ENCODE measurements around the gene SCAPER. TPM values are rescaled to one million over a fixed set of nuclear protein-coding genes. Genes with fewer than 3 reads are reported as not detected.
A peak's percentile ranks its signal among the peaks of the same experiment; 100 is the strongest.

The SCAPER gene
- total RNA-seq, 1 experiment from 2014 or later, result 7.4 TPM

GRCh38 chr15:76330080-76330680 lies 575.0 kb downstream of the SCAPER start:
- TF ChIP-seq, protein P1, sequence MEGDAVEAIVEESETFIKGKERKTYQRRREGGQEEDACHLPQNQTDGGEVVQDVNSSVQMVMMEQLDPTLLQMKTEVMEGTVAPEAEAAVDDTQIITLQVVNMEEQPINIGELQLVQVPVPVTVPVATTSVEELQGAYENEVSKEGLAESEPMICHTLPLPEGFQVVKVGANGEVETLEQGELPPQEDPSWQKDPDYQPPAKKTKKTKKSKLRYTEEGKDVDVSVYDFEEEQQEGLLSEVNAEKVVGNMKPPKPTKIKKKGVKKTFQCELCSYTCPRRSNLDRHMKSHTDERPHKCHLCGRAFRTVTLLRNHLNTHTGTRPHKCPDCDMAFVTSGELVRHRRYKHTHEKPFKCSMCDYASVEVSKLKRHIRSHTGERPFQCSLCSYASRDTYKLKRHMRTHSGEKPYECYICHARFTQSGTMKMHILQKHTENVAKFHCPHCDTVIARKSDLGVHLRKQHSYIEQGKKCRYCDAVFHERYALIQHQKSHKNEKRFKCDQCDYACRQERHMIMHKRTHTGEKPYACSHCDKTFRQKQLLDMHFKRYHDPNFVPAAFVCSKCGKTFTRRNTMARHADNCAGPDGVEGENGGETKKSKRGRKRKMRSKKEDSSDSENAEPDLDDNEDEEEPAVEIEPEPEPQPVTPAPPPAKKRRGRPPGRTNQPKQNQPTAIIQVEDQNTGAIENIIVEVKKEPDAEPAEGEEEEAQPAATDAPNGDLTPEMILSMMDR (conservative IDR thresholded peaks at IDR 0.05), result peak; percentile 68
- Histone ChIP-seq H2AFZ (ENCODE audit: low read length) (no peak overlapping the region), H2BK120ac (ENCODE audit: low read depth, low read length, poor library complexity, severe bottlenecking) (no peak overlapping the region), H2BK15ac (ENCODE audit: low read depth, low read length) (no peak overlapping the region), H3K4me2 (ENCODE audit: insufficient read depth, insufficient read length, low read length) (no peak overlapping the region), H3K56ac (ENCODE audit: insufficient read length, low read depth, low read length) (no peak overlapping the region), H2BK12ac (ENCODE audit: insufficient read length, low read depth, low read length) (no peak overlapping the region), H2AK5ac (ENCODE audit: insufficient read length, low read length) (no peak overlapping the region), H3K18ac (ENCODE audit: insufficient read length, low read depth, low read length) (no peak overlapping the region), H3K79me1 (ENCODE audit: insufficient read depth, low read depth, low read length, poor library complexity, severe bottlenecking) (no peaks in the 10 kb centered on the region), H3K9ac (ENCODE audit: extremely low read depth, insufficient read length, low read length) (no peak overlapping the region), H3K23me2 (ENCODE audit: insufficient read length, low read depth, low read length, poor library complexity, severe bottlenecking) (peaks cover under 1% of the 10 kb centered on the region), H4K20me1 (ENCODE audit: control insufficient read depth, insufficient read depth, insufficient read length) (no peaks in the 10 kb centered on the region), H3K23ac (ENCODE audit: insufficient read length, low read depth, low read length) (no peak overlapping the region), H4K8ac (replicated peaks; ENCODE audit: insufficient read length, low read depth, low read length) (no peak overlapping the region), H3K27ac (ENCODE audit: insufficient read length, low read depth, low read length) (no peak overlapping the region), H3K14ac (ENCODE audit: insufficient read depth, low read length) (no peak overlapping the region), H3K79me2 (ENCODE audit: insufficient read depth, low read length) (no peaks in the 10 kb centered on the region), H3K9me3 (ENCODE audit: control insufficient read depth, low read depth, low read length) (no peaks in the 10 kb centered on the region), H3K4ac (ENCODE audit: low read depth, low read length) (no peak overlapping the region), H4K91ac (ENCODE audit: insufficient read length, low read depth, low read length) (no peak overlapping the region), H2BK20ac (ENCODE audit: low read depth, low read length, poor library complexity, severe bottlenecking) (no peak overlapping the region), H3K4me1 (ENCODE audit: insufficient read depth, low read length) (no peaks in the 10 kb centered on the region; the same call in 1 of the 2 replicates), H3T11ph (ENCODE audit: low read length) (no peak overlapping the region), H2BK5ac (ENCODE audit: insufficient read length, low read length) (no peak overlapping the region), H4K5ac (ENCODE audit: insufficient read length, low read depth, low read length) (no peak overlapping the region), H3K27me3 (ENCODE audit: insufficient read depth, low read length) (no peaks in the 10 kb centered on the region; the same call in none of the 2 replicates)
- no peaks in the 10 kb centered on the region; a peak in 1 of 7 replicates for H3K36me3 Mint-ChIP-seq (ENCODE audit: insufficient read depth in 1 of 3, low read depth in 3 of 3)
- no peak overlapping the region for H3K4me3 Mint-ChIP-seq
- peak; percentile 69 for DNase-seq
- peaks cover 47% of the 10 kb centered on the region for H3K27me3 Mint-ChIP-seq (ENCODE audit: low read depth)
- H3K9me3 Mint-ChIP-seq, result peaks cover 0 to 3% of the 10 kb centered on the region in 2 experiments; a peak in 1 of 5 replicates
- H3K4me1 Mint-ChIP-seq, result peaks cover 11 to 15% of the 10 kb centered on the region in 2 experiments
- no CpG with 5 or more reads among the region's 7 CpGs for WGBS (ENCODE audit: extremely low coverage, insufficient read length, low lambda C conversion rate)
- H3K27ac Mint-ChIP-seq, result no peak overlapping the region; a peak in 2 of 7 replicates

Measured in H9 (cell line).